ENCODE results near the gene SCAPER.

GRCh38 chr15:76584868-76585575, 320.1 kb downstream of the SCAPER start:
- TF ChIP-seq TEAD1 (CRISPR knock-in tag; IDR thresholded peaks at IDR 0.05) (no peak), MAX (CRISPR knock-in tag; IDR thresholded peaks at IDR 0.05) (no peak), ZNF416 (CRISPR knock-in tag; IDR thresholded peaks at IDR 0.05) (no peak), NFE2L1 (CRISPR knock-in tag; IDR thresholded peaks at IDR 0.05) (no peak), NR1H2 (CRISPR knock-in tag; IDR thresholded peaks at IDR 0.05) (no peak)

Data from WTC11 (cell line).